ENCODE data around the gene ZC3H8.

The ZC3H8 gene

GRCh38 chr2:112256654-112257053 is 1.8 kb upstream of the ZC3H8 start:
- H3K4me1 ChIP-seq (ENCODE audit: control insufficient read depth, insufficient read depth, low read length) = peaks cover 8% of the 10 kb centered on the region
- no peak overlapping the region for H3K9ac ChIP-seq (ENCODE audit: low read length)
- H3K36me3 ChIP-seq (ENCODE audit: control insufficient read depth, insufficient read depth, low read length, severe bottlenecking) = no peaks in the 10 kb centered on the region
- DNase-seq (ENCODE audit: low read depth) = no peak
- H3K4me3 ChIP-seq (ENCODE audit: low read length) = no peak overlapping the region
- H3K27me3 ChIP-seq (replicated peaks; ENCODE audit: control insufficient read depth, insufficient read depth, low read length) = no peaks in the 10 kb centered on the region
- H3K9me3 ChIP-seq (ENCODE audit: control insufficient read depth, low read length) = no peaks in the 10 kb centered on the region

DNA sequence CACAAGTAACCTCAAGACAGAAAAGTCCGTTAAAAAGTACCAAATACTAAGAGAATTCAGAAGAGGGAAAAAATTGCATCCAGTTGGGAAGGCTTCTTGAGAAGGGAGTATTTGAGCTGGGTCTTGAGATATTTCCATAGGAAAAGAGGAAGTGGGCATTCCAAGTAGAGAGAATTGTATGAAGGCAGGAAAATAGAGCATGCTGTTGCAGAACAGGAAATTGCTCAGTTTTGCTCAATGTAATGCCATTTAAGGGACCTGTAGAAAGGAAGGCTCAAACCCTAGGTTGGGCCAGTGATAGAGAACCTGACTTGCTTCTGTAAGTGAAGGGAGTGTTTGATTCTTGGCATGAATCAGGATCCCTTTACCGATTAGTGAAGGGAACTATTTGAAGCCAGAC is 1.0 kb upstream of the ZC3H8 start:
- peaks cover 8% of the 10 kb centered on the region for H3K4me1 ChIP-seq (ENCODE audit: control insufficient read depth, insufficient read depth, low read length)
- DNase-seq (ENCODE audit: low read depth) = no peak

DNA sequence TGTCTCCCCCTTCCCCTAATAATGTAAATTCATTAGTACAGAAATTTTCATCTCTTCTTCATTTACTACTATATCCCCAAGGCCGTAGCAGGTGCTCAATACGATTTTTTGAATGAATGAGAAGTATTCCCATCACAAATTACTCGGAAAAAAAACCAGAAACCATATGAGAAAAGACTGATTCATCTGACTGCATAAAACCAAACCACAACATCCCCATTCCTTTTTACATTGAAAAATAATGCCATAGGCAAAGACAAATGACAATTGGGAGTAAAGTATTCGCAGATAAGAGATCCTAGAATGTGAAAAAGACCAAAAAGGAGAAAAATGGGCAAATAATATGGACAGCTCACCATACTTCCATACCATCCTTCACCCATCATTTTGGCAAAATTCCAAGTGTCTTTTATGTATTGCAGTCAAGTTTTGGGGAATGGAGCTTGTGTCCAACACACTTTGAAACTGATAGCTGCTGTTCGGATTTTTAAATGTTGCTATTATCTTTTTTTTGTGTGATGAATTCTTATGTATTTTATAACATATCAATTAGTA is 1.5 kb downstream of the ZC3H8 start:
- Histone ChIP-seq H3K36me3 (ENCODE audit: control insufficient read depth, insufficient read depth, low read length, severe bottlenecking) (peaks cover 3% of the 10 kb centered on the region), H3K4me3 (ENCODE audit: low read length) (no peak overlapping the region), H3K9me3 (ENCODE audit: control insufficient read depth, low read length) (no peaks in the 10 kb centered on the region), H3K9ac (ENCODE audit: low read length) (no peak overlapping the region), H3K4me1 (ENCODE audit: control insufficient read depth, insufficient read depth, low read length) (peaks cover 6% of the 10 kb centered on the region), H3K27me3 (replicated peaks; ENCODE audit: control insufficient read depth, insufficient read depth, low read length) (no peaks in the 10 kb centered on the region)
- peak; percentile 19 for DNase-seq (ENCODE audit: low read depth)

More for the DNA sequence above, 1.0 kb upstream of the ZC3H8 start:
- Histone ChIP-seq H3K9ac (ENCODE audit: low read length) (no peak overlapping the region), H3K36me3 (ENCODE audit: control insufficient read depth, insufficient read depth, low read length, severe bottlenecking) (no peaks in the 10 kb centered on the region), H3K4me3 (ENCODE audit: low read length) (no peak overlapping the region), H3K9me3 (ENCODE audit: control insufficient read depth, low read length) (no peaks in the 10 kb centered on the region), H3K27me3 (replicated peaks; ENCODE audit: control insufficient read depth, insufficient read depth, low read length) (no peaks in the 10 kb centered on the region)

DNA sequence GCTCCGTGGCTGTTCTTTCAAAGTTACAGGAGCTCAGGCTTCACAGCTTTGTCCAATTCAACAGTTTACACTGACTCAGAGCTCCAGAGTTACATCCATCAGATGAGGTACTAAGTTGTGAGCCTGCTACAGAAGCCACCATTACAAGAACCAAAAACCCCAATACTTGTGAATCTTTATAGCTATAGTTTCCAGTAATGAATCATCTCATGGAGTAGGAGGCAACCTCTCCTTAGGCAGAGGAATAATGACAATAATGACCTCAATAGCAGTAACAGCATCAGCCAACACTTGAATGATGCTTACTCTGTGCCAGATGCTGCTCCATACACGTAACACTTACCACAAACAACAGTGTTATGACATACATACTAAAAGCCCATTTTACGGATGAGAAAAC is 3.6 kb downstream of the ZC3H8 start:
- no peak overlapping the region for H3K9ac ChIP-seq (ENCODE audit: low read length)
- H3K9me3 ChIP-seq (ENCODE audit: control insufficient read depth, low read length) = no peaks in the 10 kb centered on the region
- no peak overlapping the region for H3K4me3 ChIP-seq (ENCODE audit: low read length)
- peaks cover 14% of the 10 kb centered on the region for H3K36me3 ChIP-seq (ENCODE audit: control insufficient read depth, insufficient read depth, low read length, severe bottlenecking)
- no peak for DNase-seq (ENCODE audit: low read depth)
- no peaks in the 10 kb centered on the region for H3K27me3 ChIP-seq (replicated peaks; ENCODE audit: control insufficient read depth, insufficient read depth, low read length)
- peaks cover 6% of the 10 kb centered on the region for H3K4me1 ChIP-seq (ENCODE audit: control insufficient read depth, insufficient read depth, low read length)

- no peaks in the 10 kb centered on the region for H3K9me3 ChIP-seq (ENCODE audit: control insufficient read depth, low read length)
- no peak overlapping the region for H3K9ac ChIP-seq (ENCODE audit: low read length)
- no peak overlapping the region for H3K4me3 ChIP-seq (ENCODE audit: low read length)
- no peak for DNase-seq (ENCODE audit: low read depth)
- no peaks in the 10 kb centered on the region for H3K4me1 ChIP-seq (ENCODE audit: control insufficient read depth, insufficient read depth, low read length)
- peaks cover 22% of the 10 kb centered on the region for H3K36me3 ChIP-seq (ENCODE audit: control insufficient read depth, insufficient read depth, low read length, severe bottlenecking)
- H3K27me3 ChIP-seq (replicated peaks; ENCODE audit: control insufficient read depth, insufficient read depth, low read length) = no peaks in the 10 kb centered on the region
Observed at GRCh38 chr2:112244854-112245253, 10.0 kb downstream of the ZC3H8 start.

GRCh38 chr2:112243233-112243632 is 11.6 kb downstream of the ZC3H8 start:
- peaks cover 19% of the 10 kb centered on the region for H3K36me3 ChIP-seq (ENCODE audit: control insufficient read depth, insufficient read depth, low read length, severe bottlenecking)
- no peak overlapping the region for H3K9ac ChIP-seq (ENCODE audit: low read length)
- DNase-seq (ENCODE audit: low read depth) = no peak
- no peaks in the 10 kb centered on the region for H3K4me1 ChIP-seq (ENCODE audit: control insufficient read depth, insufficient read depth, low read length)
- H3K27me3 ChIP-seq (replicated peaks; ENCODE audit: control insufficient read depth, insufficient read depth, low read length) = no peaks in the 10 kb centered on the region
- no peaks in the 10 kb centered on the region for H3K9me3 ChIP-seq (ENCODE audit: control insufficient read depth, low read length)
- H3K4me3 ChIP-seq (ENCODE audit: low read length) = no peak overlapping the region

- Histone ChIP-seq H3K27me3 (replicated peaks; ENCODE audit: control insufficient read depth, insufficient read depth, low read length) (no peaks in the 10 kb centered on the region), H3K4me1 (ENCODE audit: control insufficient read depth, insufficient read depth, low read length) (no peaks in the 10 kb centered on the region), H3K4me3 (ENCODE audit: low read length) (no peak overlapping the region), H3K36me3 (ENCODE audit: control insufficient read depth, insufficient read depth, low read length, severe bottlenecking) (peaks cover 12% of the 10 kb centered on the region), H3K9ac (ENCODE audit: low read length) (no peak overlapping the region), H3K9me3 (ENCODE audit: control insufficient read depth, low read length) (no peaks in the 10 kb centered on the region)
- no peak for DNase-seq (ENCODE audit: low read depth)
Observed at GRCh38 chr2:112242384-112242783, 12.5 kb downstream of the ZC3H8 start.

GRCh38 chr2:112239862-112240261 is 15.0 kb downstream of the ZC3H8 start:
- H3K9me3 ChIP-seq (ENCODE audit: control insufficient read depth, low read length) = no peaks in the 10 kb centered on the region
- no peak for DNase-seq (ENCODE audit: low read depth)
- H3K4me3 ChIP-seq (ENCODE audit: low read length) = no peak overlapping the region
- no peaks in the 10 kb centered on the region for H3K4me1 ChIP-seq (ENCODE audit: control insufficient read depth, insufficient read depth, low read length)
- no peaks in the 10 kb centered on the region for H3K27me3 ChIP-seq (replicated peaks; ENCODE audit: control insufficient read depth, insufficient read depth, low read length)
- H3K9ac ChIP-seq (ENCODE audit: low read length) = no peak overlapping the region
- peaks cover 13% of the 10 kb centered on the region for H3K36me3 ChIP-seq (ENCODE audit: control insufficient read depth, insufficient read depth, low read length, severe bottlenecking)

GRCh38 chr2:112230371-112230770 is 24.5 kb downstream of the ZC3H8 start:
- Histone ChIP-seq H3K4me1 (ENCODE audit: control insufficient read depth, insufficient read depth, low read length) (peaks cover 7% of the 10 kb centered on the region), H3K36me3 (ENCODE audit: control insufficient read depth, insufficient read depth, low read length, severe bottlenecking) (peaks cover 10% of the 10 kb centered on the region), H3K27me3 (replicated peaks; ENCODE audit: control insufficient read depth, insufficient read depth, low read length) (no peaks in the 10 kb centered on the region), H3K9ac (ENCODE audit: low read length) (no peak overlapping the region), H3K4me3 (ENCODE audit: low read length) (no peak overlapping the region), H3K9me3 (ENCODE audit: control insufficient read depth, low read length) (no peaks in the 10 kb centered on the region)
- no peak for DNase-seq (ENCODE audit: low read depth)

DNA sequence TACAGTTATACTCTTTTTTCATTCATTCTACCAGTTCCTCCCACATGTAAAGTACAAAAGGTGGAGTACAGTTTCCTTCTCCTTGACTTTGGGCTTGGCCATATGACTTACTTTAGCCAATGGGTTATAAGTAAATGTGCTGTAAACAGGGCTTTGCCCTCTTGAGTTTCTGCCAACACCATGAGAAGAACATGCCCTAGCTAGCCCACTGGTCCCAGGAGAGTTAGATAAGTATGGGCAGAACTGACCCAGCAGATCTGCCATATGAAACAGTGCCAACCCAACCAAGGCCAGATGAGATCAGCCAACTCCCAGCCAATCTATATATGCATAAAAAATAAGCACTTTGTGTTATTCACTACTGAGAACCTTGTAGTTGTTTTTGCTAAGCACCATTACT is 25.5 kb downstream of the ZC3H8 start:
- H3K36me3 ChIP-seq (ENCODE audit: control insufficient read depth, insufficient read depth, low read length, severe bottlenecking) = peaks cover 8% of the 10 kb centered on the region
- DNase-seq (ENCODE audit: low read depth) = peak; percentile 14
- no peak overlapping the region for H3K9ac ChIP-seq (ENCODE audit: low read length)

DNA sequence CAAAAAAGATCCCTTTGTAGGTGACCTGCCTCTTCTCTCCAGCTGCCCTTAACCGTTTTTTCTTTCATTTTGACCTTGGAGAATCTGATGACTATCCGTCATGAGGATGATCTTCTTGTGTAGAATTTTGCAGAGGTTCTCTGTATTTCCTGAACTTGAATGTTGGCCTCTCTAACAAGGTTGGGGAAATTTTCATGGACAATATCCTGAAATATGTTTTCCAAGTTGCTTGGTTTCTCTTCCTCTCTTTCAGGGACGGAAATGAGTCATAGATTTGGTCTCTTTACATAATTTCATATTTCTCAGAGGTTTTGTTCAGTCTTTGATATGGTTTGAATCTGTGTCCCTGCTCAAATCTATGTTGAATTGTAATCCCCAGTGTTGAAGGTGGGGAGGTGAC is 34.0 kb downstream of the ZC3H8 start:
- Histone ChIP-seq H3K36me3 (ENCODE audit: control insufficient read depth, insufficient read depth, low read length, severe bottlenecking) (peaks cover 7% of the 10 kb centered on the region), H3K9me3 (ENCODE audit: control insufficient read depth, low read length) (peaks cover 6% of the 10 kb centered on the region), H3K4me3 (ENCODE audit: low read length) (no peak overlapping the region), H3K27me3 (replicated peaks; ENCODE audit: control insufficient read depth, insufficient read depth, low read length) (no peaks in the 10 kb centered on the region), H3K4me1 (ENCODE audit: control insufficient read depth, insufficient read depth, low read length) (no peaks in the 10 kb centered on the region), H3K9ac (ENCODE audit: low read length) (no peak overlapping the region)
- DNase-seq (ENCODE audit: low read depth) = no peak

More for the DNA sequence above, 25.5 kb downstream of the ZC3H8 start:
- H3K4me1 ChIP-seq (ENCODE audit: control insufficient read depth, insufficient read depth, low read length) = peaks cover 7% of the 10 kb centered on the region
- no peak overlapping the region for H3K4me3 ChIP-seq (ENCODE audit: low read length)
- H3K9me3 ChIP-seq (ENCODE audit: control insufficient read depth, low read length) = no peaks in the 10 kb centered on the region
- no peaks in the 10 kb centered on the region for H3K27me3 ChIP-seq (replicated peaks; ENCODE audit: control insufficient read depth, insufficient read depth, low read length)

DNA sequence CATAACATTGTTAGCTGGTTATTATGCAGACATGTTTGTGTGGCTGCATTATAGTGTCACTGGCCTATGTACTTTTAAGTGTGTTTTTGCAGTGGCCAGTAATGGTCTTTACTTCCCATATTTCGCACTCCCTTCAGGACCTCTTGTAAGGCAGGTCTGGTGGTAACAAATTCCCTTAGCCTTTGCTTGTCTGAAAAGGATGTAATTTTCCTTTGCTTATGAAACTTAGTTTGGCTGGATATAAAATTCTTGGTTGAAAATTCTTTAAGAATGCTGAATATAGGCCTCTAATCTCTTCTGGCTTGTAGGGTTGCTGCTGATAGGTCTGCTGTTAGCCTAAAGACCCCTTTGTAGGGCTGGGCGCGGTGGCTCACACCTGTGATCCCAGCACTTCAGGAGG is 34.7 kb downstream of the ZC3H8 start:
- Histone ChIP-seq H3K27me3 (replicated peaks; ENCODE audit: control insufficient read depth, insufficient read depth, low read length) (no peaks in the 10 kb centered on the region), H3K4me1 (ENCODE audit: control insufficient read depth, insufficient read depth, low read length) (no peaks in the 10 kb centered on the region), H3K4me3 (ENCODE audit: low read length) (no peak overlapping the region), H3K36me3 (ENCODE audit: control insufficient read depth, insufficient read depth, low read length, severe bottlenecking) (peaks cover 13% of the 10 kb centered on the region), H3K9ac (ENCODE audit: low read length) (no peak overlapping the region), H3K9me3 (ENCODE audit: control insufficient read depth, low read length) (peaks cover 6% of the 10 kb centered on the region)
- DNase-seq (ENCODE audit: low read depth) = no peak
